NK-92 treated with Interleukin-12 subunit alpha and Interleukin-12 subunit beta, amount 100 ng/mL, for 24 hours (cell line): Measurements from ENCODE around the gene ETV7.

ENCODE experiments used
- DNase-seq: peaks from one replicate; lab custom pipeline; 2025; lab: John Stamatoyannopoulos, UW

The ETV7 gene

GRCh38 chr6:36320475-36320874 is 67.0 kb downstream of the ETV7 start:
- no peak for DNase-seq

DNA sequence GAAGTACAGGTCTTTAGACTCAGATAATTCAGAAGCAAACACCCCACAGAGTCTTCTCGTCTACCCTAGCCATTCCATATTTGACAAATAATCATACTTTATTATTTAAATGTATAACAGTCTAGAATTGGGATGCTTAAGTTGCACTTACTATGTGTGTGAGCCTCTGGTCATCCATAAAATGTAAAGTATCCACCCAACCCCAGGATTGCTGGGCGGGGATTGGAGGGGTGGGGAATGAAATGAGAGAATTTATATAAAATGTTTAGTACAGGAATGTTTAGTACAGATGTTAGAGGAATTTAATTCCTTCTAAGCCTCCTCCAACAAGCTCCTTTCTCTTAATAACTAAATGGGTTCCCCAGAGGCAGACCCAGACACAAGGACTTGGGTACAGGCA is 67.6 kb downstream of the ETV7 start:
- DNase-seq = no peak

- no peak for DNase-seq
Observed at GRCh38 chr6:36319436-36319762, 68.1 kb downstream of the ETV7 start.

- no peak for DNase-seq
Observed at GRCh38 chr6:36318690-36319435, 68.6 kb downstream of the ETV7 start.

DNA sequence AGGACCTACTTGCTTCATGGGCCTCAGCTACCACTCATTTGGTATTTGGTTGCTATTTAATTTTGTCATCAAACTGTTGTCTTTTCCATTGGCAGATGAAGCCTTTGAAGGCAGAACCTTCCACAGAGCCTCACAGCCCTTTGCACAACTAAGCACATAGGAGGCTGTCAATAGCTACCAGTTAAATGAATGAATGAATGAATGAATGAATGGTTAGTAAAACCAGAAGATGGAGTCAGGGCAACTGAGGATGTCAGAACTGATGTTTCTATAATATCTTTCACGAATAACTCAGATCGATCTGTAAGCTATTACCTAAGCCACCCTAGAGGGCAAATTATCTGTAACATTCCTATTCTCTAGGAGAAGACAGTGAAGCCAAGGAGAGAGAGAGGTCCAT is 69.8 kb downstream of the ETV7 start:
- DNase-seq = no peak
